Stimulated activated CD8-positive, alpha-beta memory T cell treated with anti-CD3 and anti-CD28 coated beads, Interleukin-4, amount 100 ng/mL, for 1 hour (primary cell): Measurements from ENCODE around the gene SMPD4.
"Not testable (repeated sequence)": the region's sequence is repeated elsewhere in the genome, so short reads cannot be mapped to it uniquely, and the experiment has no call there.

Experiments used
- DNase-seq, 2 donors: peaks; one replicate each; pipeline ENCODE4 v3.0.0-alpha.2; 2020; ENCODE audit warnings: low read depth in 2 of 2, low spot score in 1 of 2

Gene SMPD4

GRCh38 chr2:130142396-130143265 lies 38.8 kb downstream of the SMPD4 start:
- DNase-seq, result not testable (repeated sequence)

- not testable (repeated sequence) for DNase-seq
These were observed 39.6 kb downstream of the SMPD4 start for GRCh38 chr2:130141645-130142370.

- not testable (repeated sequence) for DNase-seq
These were observed 40.4 kb downstream of the SMPD4 start for GRCh38 chr2:130141002-130141401.

GRCh38 chr2:130140516-130140915 lies 40.9 kb downstream of the SMPD4 start:
- DNase-seq, result not testable (repeated sequence)

- not testable (repeated sequence) for DNase-seq
These were observed 41.8 kb downstream of the SMPD4 start for GRCh38 chr2:130139331-130140280.

GRCh38 chr2:130138841-130139251 lies 42.6 kb downstream of the SMPD4 start:
- not testable (repeated sequence) for DNase-seq

GRCh38 chr2:130138326-130138725 lies 43.1 kb downstream of the SMPD4 start:
- not testable (repeated sequence) for DNase-seq

- not testable (repeated sequence) for DNase-seq
These were observed 44.3 kb downstream of the SMPD4 start for GRCh38 chr2:130137118-130137517.

- DNase-seq, result not testable (repeated sequence)
These were observed 44.9 kb downstream of the SMPD4 start for GRCh38 chr2:130136546-130136945.

GRCh38 chr2:130135692-130136541 lies 45.5 kb downstream of the SMPD4 start:
- DNase-seq, result no peak

GRCh38 chr2:130129120-130129829 lies 52.1 kb downstream of the SMPD4 start, which contains the start of gene POTEF:
POTEF (minus strand) TSS chr2:130129222; CDS start chr2:130120515, 8,707 bp downstream.
- not testable (repeated sequence) for DNase-seq

- not testable (repeated sequence) for DNase-seq
These were observed 52.9 kb downstream of the SMPD4 start for GRCh38 chr2:130128464-130128863.

GRCh38 chr2:130127726-130128125 lies 53.7 kb downstream of the SMPD4 start:
- DNase-seq, result not testable (repeated sequence)

- not testable (repeated sequence) for DNase-seq
These were observed 60.5 kb downstream of the SMPD4 start for GRCh38 chr2:130120924-130121323.

- DNase-seq, result not testable (repeated sequence)
These were observed 78.6 kb downstream of the SMPD4 start for GRCh38 chr2:130102597-130103363.
